HepG2 (cell line): ENCODE data around the gene IRAK1BP1. TPM values are rescaled to one million over a fixed set of nuclear protein-coding genes. Genes with fewer than 3 reads are reported as not detected.

Experiments
- ATAC-seq: fragments of 200-7000 bp; cut with Tn5 transposase; 3 replicates; pipeline ENCODE4 v1.9.1; 2020; ENCODE audit warnings: mild to moderate bottlenecking, moderate library complexity
- BruUV-seq: library from RNA; stranded (reverse); fragments of 400-500 nt; replicated peaks from 2 replicates; lab custom pipeline; 2021; lab: Mats Ljungman, UMichigan
- CTCF ChIA-PET: fragments of 300-600 bp; formaldehyde crosslinking; extraction: SDS; loops from one replicate; lab custom pipeline; 2021; ENCODE audit warnings: low total read pairs, inconsistent platforms, low intra/inter-chr PET ratio; lab: Yijun Ruan, JAX
- POLR2A ChIA-PET: fragments of 350-600 bp; sonication (Branson Sonifier 250); formaldehyde crosslinking; loops from one replicate; lab custom pipeline; 2020; ENCODE audit warnings: antibody characterized with exemption, inconsistent platforms; lab: Yijun Ruan, JAX
- DNase-seq: peaks from one replicate; pipeline ENCODE4 v3.0.0-alpha.2; 2015; ENCODE audit warnings: low spot score
- FAIRE-seq: peaks from 3 replicates; lab custom pipeline; 2011; peaks lifted over from hg19 to GRCh38; lab: Jason Lieb, UNC
- H2AFZ ChIP-seq: one replicate; pipeline ENCODE4 v1.6.1; 2011; ENCODE audit warnings: low read length, inconsistent platforms
- H3K27ac ChIP-seq: fragments of 300-600 bp; 3 replicates; pipeline ENCODE4 v1.8.0; 2011; ENCODE audit warnings: mixed run types, mild to moderate bottlenecking, mixed read lengths, low read length, inconsistent platforms; ENCODE audit not compliant: insufficient read depth; ENCODE audit errors: extremely low read length
- H3K27me3 ChIP-seq, 2 experiments: fragments of 200-600 bp in 1 of 2; 2 replicates in 1 of 2; 3 replicates in 1 of 2; pipeline versions ENCODE4 v1.6.0 to v1.8.0; 2011; ENCODE audit warnings: low read length in 2 of 2, mild to moderate bottlenecking in 2 of 2, moderate library complexity in 2 of 2, inconsistent platforms in 1 of 2; ENCODE audit not compliant: insufficient read depth in 2 of 2, control insufficient read depth in 1 of 2
- H3K36me3 ChIP-seq, 2 experiments: fragments of 200-600 bp in 1 of 2; replicated peaks in 1 of 2; 2 replicates in 1 of 2; 3 replicates in 1 of 2; pipeline versions ENCODE4 v1.5.1 to v1.8.0; 2011; ENCODE audit warnings: low read length in 2 of 2, inconsistent platforms in 1 of 2; ENCODE audit not compliant: insufficient read depth in 2 of 2, control insufficient read depth in 1 of 2
- H3K4me1 ChIP-seq: 2 replicates; pipeline ENCODE4 v1.5.1; 2012; ENCODE audit warnings: low read length, inconsistent platforms; ENCODE audit not compliant: insufficient read depth
- H3K4me2 ChIP-seq: 2 replicates; pipeline ENCODE4 v1.6.0; 2011; ENCODE audit warnings: low read depth, low read length, inconsistent platforms
- H3K4me3 ChIP-seq, 3 experiments: fragments of 200-600 bp in 1 of 3; sonication (generic), shearing (Covaris generic) in 1 of 3; replicated peaks in 1 of 3; 2 replicates each; pipeline ENCODE4 v1.5.1; 2011 to 2016; ENCODE audit warnings: low read length in 3 of 3, inconsistent platforms in 2 of 3, low read depth in 2 of 3, mild to moderate bottlenecking in 2 of 3, control low read depth in 1 of 3, mixed read lengths in 1 of 3; ENCODE audit not compliant: insufficient read depth in 1 of 3
- H3K79me2 ChIP-seq: one replicate; pipeline ENCODE4 v1.6.1; 2011; ENCODE audit warnings: low read length, inconsistent platforms; ENCODE audit not compliant: insufficient read depth
- H3K9ac ChIP-seq: 2 replicates; pipeline ENCODE4 v1.6.0; 2011; ENCODE audit warnings: mild to moderate bottlenecking, low read depth, low read length, inconsistent platforms; ENCODE audit not compliant: insufficient read depth
- H3K9me3 ChIP-seq: 2 replicates; pipeline ENCODE4 v1.5.1; 2012; ENCODE audit warnings: mild to moderate bottlenecking, low read length
- H4K20me1 ChIP-seq: 2 replicates; pipeline ENCODE4 v1.6.0; 2011; ENCODE audit warnings: inconsistent platforms, mild to moderate bottlenecking, low read length, moderate library complexity; ENCODE audit not compliant: insufficient read depth
- MIER2 ChIP-seq: IDR thresholded peaks from 2 replicates; pipeline ENCODE4 v1.6.1; 2016; ENCODE audit warnings: missing biosample characterization, missing genetic modification reagents
- MIER3 ChIP-seq: IDR thresholded peaks from 2 replicates; pipeline ENCODE4 v1.6.1; 2016; ENCODE audit warnings: missing compliant biosample characterization, borderline replicate concordance
- MTERF4 ChIP-seq: sonication (generic); formaldehyde crosslinking; IDR thresholded peaks from 2 replicates; pipeline ENCODE4 v1.8.0; 2023; ENCODE audit warnings: mild to moderate bottlenecking, missing genetic modification reagents
- NFE2L2 ChIP-seq: fragments of 150-350 bp; IDR thresholded peaks from 2 replicates; pipeline ENCODE4 v1.6.1; 2014; ENCODE audit warnings: low read length
- PHF21A ChIP-seq: sonication (generic); formaldehyde crosslinking; IDR thresholded peaks from 2 replicates; pipeline ENCODE4 v1.5.0; 2020; ENCODE audit warnings: mild to moderate bottlenecking, missing genetic modification reagents
- RFX1 ChIP-seq: fragments of 450-650 bp; IDR thresholded peaks from 2 replicates; pipeline ENCODE4 v1.6.1; 2017
- SKI ChIP-seq: fragments of 450-650 bp; IDR thresholded peaks from one replicate; pipeline ENCODE4 v1.6.1; 2018; ENCODE audit warnings: mild to moderate bottlenecking; ENCODE audit not compliant: partially characterized antibody
- TOE1 ChIP-seq: sonication (generic); formaldehyde crosslinking; IDR thresholded peaks from 2 replicates; pipeline ENCODE4 v1.4.0; 2020; ENCODE audit warnings: mild to moderate bottlenecking, missing genetic modification reagents
- YEATS2 ChIP-seq: sonication (generic); formaldehyde crosslinking; IDR thresholded peaks from 2 replicates; pipeline ENCODE4 v1.4.0; 2020; ENCODE audit warnings: missing genetic modification reagents, borderline replicate concordance
- ZFP37 ChIP-seq: sonication (generic); formaldehyde crosslinking; IDR thresholded peaks from 2 replicates; pipeline ENCODE4 v1.4.0; 2020; ENCODE audit warnings: missing genetic modification reagents, borderline replicate concordance
- ZNF264 ChIP-seq: sonication (generic); formaldehyde crosslinking; IDR thresholded peaks from 2 replicates; pipeline ENCODE4 v1.4.0; 2020; ENCODE audit warnings: missing genetic modification reagents
- ZNF484 ChIP-seq: sonication (generic); formaldehyde crosslinking; IDR thresholded peaks from 2 replicates; pipeline ENCODE4 v1.5.1; 2020; ENCODE audit warnings: mild to moderate bottlenecking, low read depth, missing genetic modification reagents, borderline replicate concordance
- ZNF549 ChIP-seq: sonication (generic); formaldehyde crosslinking; IDR thresholded peaks from 2 replicates; pipeline ENCODE4 v1.5.0; 2020; ENCODE audit warnings: missing genetic modification reagents
- ZNF644 ChIP-seq: IDR thresholded peaks from 2 replicates; pipeline ENCODE4 v1.6.1; 2016; ENCODE audit warnings: low read depth
- ZNF660 ChIP-seq: sonication (generic); formaldehyde crosslinking; IDR thresholded peaks from 2 replicates; pipeline ENCODE4 v1.5.1; 2020; ENCODE audit warnings: mild to moderate bottlenecking, low read depth, missing genetic modification reagents, borderline replicate concordance
- ZSCAN29 ChIP-seq: sonication (generic); formaldehyde crosslinking; conservative IDR thresholded peaks from 2 replicates; pipeline ENCODE4 v1.4.0; 2020; ENCODE audit warnings: mild to moderate bottlenecking, missing genetic modification reagents
- WGBS: methylation state at CpG from one replicate; pipeline ENCODE4 v1.1.6; 2017; ENCODE audit warnings: low lambda C conversion rate; 5-methylcytosine and 5-hydroxymethylcytosine counted together
- in situ Hi-C: cut with HindIII; loops from 2 replicates; pipeline ENCODE4 v1.10.0; 2017; ENCODE audit warnings: low pct_unique_long_range_greater_than_20kb; ENCODE audit not compliant: extremely low pct_ligation_motif_present
- intact Hi-C: fragments of 100-400 bp; cut with micrococcal nuclease; formaldehyde crosslinking; loops from one replicate; pipeline ENCODE4 v1.10.0; 2022; ENCODE audit not compliant: unreplicated experiment
- polyA plus RNA-seq, 8 experiments: library from polyadenylated mRNA; depleted of rRNA in 3 of 8; stranded (reverse) in 7 of 8; unstranded in 1 of 8; fragments of >200 nt; fragmentation: Illumina TruSeq in 4 of 8; extraction: Trizol in 4 of 8; gene quantifications; 2 replicates each; pipeline versions ENCODE4 v1.2.1 to v1.2.3, GENCODE V29; 2011 to 2016; ENCODE audit warnings: low read depth in 4 of 8, missing spikeins in 1 of 8, mixed read lengths in 1 of 8; ENCODE audit not compliant: insufficient read depth in 1 of 8
- total RNA-seq, 5 experiments: library from RNA; depleted of rRNA; stranded (reverse); fragments of >200 nt; fragmentation: Illumina TruSeq; extraction: Trizol; gene quantifications; 2 replicates each; pipeline ENCODE4 v1.2.3, GENCODE V29; 2016; ENCODE audit warnings: low read depth in 1 of 5

The IRAK1BP1 gene
- total and polyA plus RNA-seq, 2 of the 13 experiments (the other 11 are each of a cell fraction or from before 2014, with no cell fraction given): 0.86 to 1.5 TPM

- Histone ChIP-seq H3K36me3 (no peaks in the 10 kb centered on the region), H3K4me3 (no peak overlapping the region), H4K20me1 (no peaks in the 10 kb centered on the region), H3K9ac (no peak overlapping the region), H3K79me2 (no peaks in the 10 kb centered on the region), H3K27ac (no peak overlapping the region), H3K9me3 (no peaks in the 10 kb centered on the region), H2AFZ (no peak overlapping the region), H3K4me2 (no peak overlapping the region), H3K4me1 (no peaks in the 10 kb centered on the region), H3K27me3 (no peaks in the 10 kb centered on the region)
- no peak for FAIRE-seq
- in situ Hi-C loops: no loop called here
- intact Hi-C loops: no loop called here
- ChIA-PET CTCF (no interaction called here), POLR2A (no interaction called here)
- no peak for ATAC-seq
- no peak for DNase-seq
- TF ChIP-seq ZNF264: no peak
- TF ChIP-seq PHF21A (CRISPR knock-in tag): no peak
- no peak for TF ChIP-seq MTERF4
- no peak for TF ChIP-seq RFX1
- TF ChIP-seq ZSCAN29: no peak
- no peak for TF ChIP-seq ZNF660 (CRISPR knock-in tag)
- TF ChIP-seq TOE1: no peak
- TF ChIP-seq MIER2: no peak
- 41% methylated on average over 2 of the region's 2 CpGs for WGBS
- BruUV-seq: no TSS peak
Measured at GRCh38 chr6:78830805-78831204, 36.5 kb upstream of the IRAK1BP1 start.

GRCh38 chr6:78831492-78831891 is 35.9 kb upstream of the IRAK1BP1 start:
- WGBS: 3% methylated on average over 2 of the region's 2 CpGs
- H3K4me2 ChIP-seq: no peak overlapping the region
- no TSS peak for BruUV-seq
- no peaks in the 10 kb centered on the region for H3K4me1 ChIP-seq
- in situ Hi-C loops: no loop called here
- no peak overlapping the region for H2AFZ ChIP-seq
- H3K9ac ChIP-seq: no peak overlapping the region
- ChIA-PET CTCF (no interaction called here), POLR2A (no interaction called here)
- H3K79me2 ChIP-seq: no peaks in the 10 kb centered on the region
- no peak overlapping the region for H3K27ac ChIP-seq
- FAIRE-seq: no peak
- ATAC-seq: no peak
- H3K9me3 ChIP-seq: no peaks in the 10 kb centered on the region
- TF ChIP-seq ZNF549 (CRISPR knock-in tag) (no peak), ZFP37 (no peak), NFE2L2 (no peak), ZNF644 (CRISPR knock-in tag) (no peak), YEATS2 (CRISPR knock-in tag) (no peak), SKI (no peak), ZNF484 (CRISPR knock-in tag) (no peak), MIER3 (no peak)
- no peak overlapping the region for H3K4me3 ChIP-seq
- no peaks in the 10 kb centered on the region for H3K36me3 ChIP-seq
- no peak for DNase-seq
- no peaks in the 10 kb centered on the region for H4K20me1 ChIP-seq
- no peaks in the 10 kb centered on the region for H3K27me3 ChIP-seq
- intact Hi-C loops: no loop called here
